Measurements from ENCODE around the gene ABHD12B. TPM values are rescaled to one million over a fixed set of nuclear protein-coding genes. Genes with fewer than 3 reads are reported as not detected.
"Not testable (repeated sequence)": the region's sequence is repeated elsewhere in the genome, so short reads cannot be mapped to it uniquely, and the experiment has no call there.

Gene ABHD12B
- total RNA-seq, 2 donors from 2014 or later: 0.83 TPM; not detected in 1

DNA sequence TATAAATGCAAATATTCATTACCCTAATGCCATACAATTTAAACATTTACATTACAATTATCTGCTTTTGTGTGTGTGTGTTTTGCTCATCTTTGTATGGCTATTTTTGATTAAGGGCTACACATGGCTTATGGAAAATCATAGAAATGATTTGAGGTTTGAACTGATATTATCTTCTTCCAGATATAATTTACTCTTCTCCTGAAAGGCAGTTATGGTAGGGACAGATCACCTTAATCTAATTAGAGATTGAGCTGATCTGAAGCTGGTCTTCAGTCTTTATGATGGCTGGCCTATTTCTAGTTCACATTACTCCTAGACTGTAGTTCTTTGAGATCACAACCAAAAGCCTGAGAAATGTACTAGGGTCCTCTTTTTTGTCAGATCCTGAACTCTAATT lies 15.6 kb downstream of the ABHD12B start:
- TF ChIP-seq, protein P1, sequence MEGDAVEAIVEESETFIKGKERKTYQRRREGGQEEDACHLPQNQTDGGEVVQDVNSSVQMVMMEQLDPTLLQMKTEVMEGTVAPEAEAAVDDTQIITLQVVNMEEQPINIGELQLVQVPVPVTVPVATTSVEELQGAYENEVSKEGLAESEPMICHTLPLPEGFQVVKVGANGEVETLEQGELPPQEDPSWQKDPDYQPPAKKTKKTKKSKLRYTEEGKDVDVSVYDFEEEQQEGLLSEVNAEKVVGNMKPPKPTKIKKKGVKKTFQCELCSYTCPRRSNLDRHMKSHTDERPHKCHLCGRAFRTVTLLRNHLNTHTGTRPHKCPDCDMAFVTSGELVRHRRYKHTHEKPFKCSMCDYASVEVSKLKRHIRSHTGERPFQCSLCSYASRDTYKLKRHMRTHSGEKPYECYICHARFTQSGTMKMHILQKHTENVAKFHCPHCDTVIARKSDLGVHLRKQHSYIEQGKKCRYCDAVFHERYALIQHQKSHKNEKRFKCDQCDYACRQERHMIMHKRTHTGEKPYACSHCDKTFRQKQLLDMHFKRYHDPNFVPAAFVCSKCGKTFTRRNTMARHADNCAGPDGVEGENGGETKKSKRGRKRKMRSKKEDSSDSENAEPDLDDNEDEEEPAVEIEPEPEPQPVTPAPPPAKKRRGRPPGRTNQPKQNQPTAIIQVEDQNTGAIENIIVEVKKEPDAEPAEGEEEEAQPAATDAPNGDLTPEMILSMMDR (IDR thresholded peaks at IDR 0.05): no peak
- no peaks in the 10 kb centered on the region for H3K36me3 ChIP-seq
- no peak overlapping the region for H3K4me3 ChIP-seq
- H3K9me3 ChIP-seq: no peaks in the 10 kb centered on the region
- no peaks in the 10 kb centered on the region for H3K4me1 ChIP-seq
- no peak for DNase-seq (ENCODE audit: low spot score)
- H3K27ac ChIP-seq: no peak overlapping the region
- H3K27me3 ChIP-seq: no peaks in the 10 kb centered on the region

- DNase-seq (ENCODE audit: low spot score): no peak
- TF ChIP-seq, protein P1 (IDR thresholded peaks at IDR 0.05): no peak
- Histone ChIP-seq H3K27ac (no peak overlapping the region), H3K4me3 (no peak overlapping the region), H3K36me3 (no peaks in the 10 kb centered on the region), H3K9me3 (no peaks in the 10 kb centered on the region), H3K27me3 (no peaks in the 10 kb centered on the region), H3K4me1 (no peaks in the 10 kb centered on the region)
Measured at GRCh38 chr14:50892255-50892654, 20.4 kb downstream of the ABHD12B start.

- H3K9me3 ChIP-seq; H3K27me3 ChIP-seq; H3K4me1 ChIP-seq; DNase-seq (ENCODE audit: low spot score); H3K36me3 ChIP-seq; H3K4me3 ChIP-seq; H3K27ac ChIP-seq: not testable (repeated sequence)
Measured at GRCh38 chr14:50896421-50896820, 24.6 kb downstream of the ABHD12B start.

- not testable (repeated sequence) for H3K27ac ChIP-seq
Measured at GRCh38 chr14:50897005-50897404, 25.2 kb downstream of the ABHD12B start.

DNA sequence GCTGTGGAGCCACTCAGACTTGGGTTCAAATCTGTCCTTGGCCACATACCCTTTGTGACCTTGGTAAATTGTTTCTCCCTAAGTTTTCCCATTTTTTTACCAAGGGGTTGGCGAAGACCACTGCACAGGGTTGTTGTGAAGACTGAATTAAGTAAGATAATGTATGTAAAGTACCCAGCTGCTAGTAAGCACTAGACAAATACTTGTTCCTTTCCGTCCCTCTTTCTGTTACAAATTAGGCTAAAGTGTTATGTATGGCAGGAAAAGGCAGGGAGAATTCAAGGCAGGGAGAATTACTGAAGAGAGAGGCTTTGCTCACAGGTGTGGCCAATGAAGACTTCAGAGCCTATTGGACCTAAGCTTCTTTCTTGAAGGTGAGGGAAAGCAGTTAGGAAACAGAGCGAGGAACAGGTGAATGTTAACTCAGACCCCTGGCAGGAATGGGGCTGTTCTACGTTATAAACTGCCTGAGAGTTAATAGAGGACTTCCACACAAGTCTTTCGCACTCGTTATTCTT lies 25.9 kb downstream of the ABHD12B start:
- DNase-seq (ENCODE audit: low spot score): no peak
- Histone ChIP-seq H3K27me3 (no peaks in the 10 kb centered on the region), H3K36me3 (no peaks in the 10 kb centered on the region), H3K4me3 (no peak overlapping the region), H3K4me1 (no peaks in the 10 kb centered on the region), H3K9me3 (no peaks in the 10 kb centered on the region), H3K27ac (no peak overlapping the region)
- TF ChIP-seq, protein P1 (IDR thresholded peaks at IDR 0.05): no peak

More at GRCh38 chr14:50897005-50897404, 25.2 kb downstream of the ABHD12B start:
- DNase-seq (ENCODE audit: low spot score); H3K4me3 ChIP-seq; H3K4me1 ChIP-seq; H3K36me3 ChIP-seq; H3K9me3 ChIP-seq; H3K27me3 ChIP-seq: not testable (repeated sequence)

- H3K9me3 ChIP-seq: no peaks in the 10 kb centered on the region
- H3K27me3 ChIP-seq: no peaks in the 10 kb centered on the region
- H3K4me3 ChIP-seq: no peak overlapping the region
- TF ChIP-seq, protein P1 (IDR thresholded peaks at IDR 0.05): no peak
- no peak overlapping the region for H3K27ac ChIP-seq
- DNase-seq (ENCODE audit: low spot score): no peak
- H3K4me1 ChIP-seq: no peaks in the 10 kb centered on the region
- peaks cover 3% of the 10 kb centered on the region for H3K36me3 ChIP-seq
Measured at GRCh38 chr14:50901361-50901760, 29.5 kb downstream of the ABHD12B start.

GRCh38 chr14:50904719-50905118 lies 32.9 kb downstream of the ABHD12B start:
- Histone ChIP-seq H3K4me3 (no peak overlapping the region), H3K9me3 (no peaks in the 10 kb centered on the region), H3K36me3 (peaks cover 9% of the 10 kb centered on the region), H3K4me1 (no peaks in the 10 kb centered on the region), H3K27me3 (no peaks in the 10 kb centered on the region), H3K27ac (no peak overlapping the region)
- DNase-seq (ENCODE audit: low spot score): no peak
- TF ChIP-seq, protein P1 (IDR thresholded peaks at IDR 0.05): no peak
